Panc1 (cell line): ENCODE results near the gene WDR35. TPM values are rescaled to one million over a fixed set of nuclear protein-coding genes. Genes with fewer than 3 reads are reported as not detected.

Experiments
- ATAC-seq: fragments of 200-7000 bp; cut with Tn5 transposase; 2 replicates; pipeline ENCODE4 v1.9.1; 2020; ENCODE audit warnings: mild to moderate bottlenecking, moderate library complexity
- BruUV-seq: library from RNA; stranded (reverse); fragments of 400-500 nt; replicated peaks from 2 replicates; lab custom pipeline; 2021; lab: Mats Ljungman, UMichigan
- CTCF ChIA-PET: fragments of 300-600 bp; sonication (Branson Sonifier 250); formaldehyde crosslinking; loops from one replicate; lab custom pipeline; 2022; ENCODE audit warnings: antibody characterized with exemption; lab: Charles Lee
- POLR2A ChIA-PET: fragments of 300-600 bp; sonication (Branson Sonifier 250); formaldehyde crosslinking; loops from one replicate; lab custom pipeline; 2022; ENCODE audit warnings: antibody characterized with exemption; lab: Charles Lee
- DNase-seq: peaks from one replicate; pipeline ENCODE4 v3.0.0-alpha.2; 2010; ENCODE audit warnings: low read depth, low spot score
- H3K27ac ChIP-seq: 2 replicates; pipeline ENCODE4 v1.5.1; 2011; ENCODE audit warnings: mild to moderate bottlenecking, low read length, inconsistent platforms
- H3K27me3 ChIP-seq: fragments of 200-500 bp; sonication (Bioruptor generic); 2 replicates; pipeline ENCODE4 v1.6.0; 2014; ENCODE audit warnings: low read length, inconsistent platforms; ENCODE audit not compliant: control insufficient read depth, insufficient read depth
- H3K36me3 ChIP-seq: fragments of 200-500 bp; sonication (Bioruptor generic); 2 replicates; pipeline ENCODE4 v1.5.1; 2014; ENCODE audit warnings: inconsistent platforms, mild to moderate bottlenecking, low read length, moderate library complexity; ENCODE audit not compliant: control insufficient read depth, insufficient read depth
- H3K4me1 ChIP-seq: 2 replicates; pipeline ENCODE4 v1.5.1; 2011; ENCODE audit warnings: inconsistent platforms, mild to moderate bottlenecking, low read length, moderate library complexity; ENCODE audit not compliant: control insufficient read depth, insufficient read depth
- H3K4me3 ChIP-seq, 2 experiments: 2 replicates each; pipeline ENCODE4 v1.5.1; 2011 to 2012; ENCODE audit warnings: low read depth in 2 of 2, low read length in 2 of 2, mild to moderate bottlenecking in 2 of 2, inconsistent platforms in 1 of 2, moderate library complexity in 1 of 2
- H3K9me3 ChIP-seq: fragments of 200-500 bp; sonication (Bioruptor generic); 2 replicates; pipeline ENCODE4 v1.5.1; 2014; ENCODE audit warnings: low read depth, mild to moderate bottlenecking, inconsistent platforms, low read length, moderate library complexity; ENCODE audit not compliant: control insufficient read depth, insufficient read depth
- CTCF ChIP-seq: fragments of 450-650 bp; IDR thresholded peaks from 2 replicates; pipeline ENCODE4 v1.5.1; 2017; ENCODE audit warnings: mild to moderate bottlenecking
- POLR2AphosphoS5 ChIP-seq: IDR thresholded peaks from 2 replicates; pipeline ENCODE4 v1.6.1; 2012; ENCODE audit warnings: mild to moderate bottlenecking, low read depth, low read length, moderate library complexity
- REST ChIP-seq, 2 experiments: IDR thresholded peaks; 2 replicates each; pipeline ENCODE4 v1.6.1; 2011 to 2012; ENCODE audit warnings: low read depth in 2 of 2, control low read depth in 1 of 2, low read length in 1 of 2, mild to moderate bottlenecking in 1 of 2, moderate library complexity in 1 of 2; ENCODE audit not compliant: insufficient read depth in 1 of 2
- SIN3A ChIP-seq: IDR thresholded peaks from 2 replicates; pipeline ENCODE4 v1.6.1; 2012; ENCODE audit warnings: low read depth, mild to moderate bottlenecking, low read length, moderate library complexity, borderline replicate concordance; ENCODE audit not compliant: insufficient read depth
- TCF7L2 ChIP-seq: IDR thresholded peaks from 2 replicates; pipeline ENCODE4 v1.6.1; 2011; ENCODE audit warnings: mild to moderate bottlenecking, low read depth, low read length, inconsistent platforms
- in situ Hi-C: cut with HindIII; loops from 2 replicates; pipeline ENCODE4 v1.10.0; 2016; ENCODE audit warnings: low sequenced_read_pairs, low pct_unique_long_range_greater_than_20kb
- intact Hi-C: fragments of 100-400 bp; cut with micrococcal nuclease; formaldehyde crosslinking; loops from one replicate; pipeline ENCODE4 v1.10.0; 2022; ENCODE audit not compliant: unreplicated experiment
- total RNA-seq: library from RNA; stranded (reverse); gene quantifications from one replicate; pipeline ENCODE4 v1.2.1, GENCODE V29; 2021; ENCODE audit not compliant: unreplicated experiment

WDR35 gene
- total RNA-seq, 1 experiment from 2014 or later: 13.8 TPM

- intact Hi-C loops: no loop called here
- in situ Hi-C loops: no loop called here
- DNase-seq: no peak
- Histone ChIP-seq H3K9me3 (no peaks in the 10 kb centered on the region), H3K4me1 (no peaks in the 10 kb centered on the region; the same call in 1 of the 2 replicates), H3K27me3 (no peaks in the 10 kb centered on the region), H3K27ac (no peak overlapping the region), H3K4me3 (no peak overlapping the region), H3K36me3 (peaks cover 15% of the 10 kb centered on the region)
- no peak for ATAC-seq
- BruUV-seq: TSS peak; percentile 38
- ChIA-PET POLR2A (no interaction called here), CTCF (no interaction called here)
- TF ChIP-seq TCF7L2 (no peak), CTCF (no peak), POLR2AphosphoS5 (no peak), REST (IDR thresholded peaks at IDR 0.05; ENCODE audit: insufficient read depth in 1 of 2, low read depth in 2 of 2, low read length in 1 of 2) (no peak), SIN3A (no peak)
These were observed 46.2 kb upstream of the WDR35 start for GRCh38 chr2:20035955-20036666.

GRCh38 chr2:20034821-20035220 lies 44.9 kb upstream of the WDR35 start:
- no peak for ATAC-seq
- Histone ChIP-seq H3K4me3 (no peak overlapping the region), H3K9me3 (no peaks in the 10 kb centered on the region), H3K36me3 (peaks cover 15% of the 10 kb centered on the region), H3K27me3 (no peaks in the 10 kb centered on the region), H3K27ac (no peak overlapping the region), H3K4me1 (no peaks in the 10 kb centered on the region)
- intact Hi-C loops: no loop called here
- POLR2A ChIA-PET: interaction anchor here (0.5 kb wide), 1 partner anchor 8 kb away, joined by 5 read pairs; no protein-coding TSS in a partner anchor
- TF ChIP-seq POLR2AphosphoS5 (no peak), CTCF (no peak), REST (IDR thresholded peaks at IDR 0.05; ENCODE audit: insufficient read depth in 1 of 2, low read depth in 2 of 2, low read length in 1 of 2) (no peak), TCF7L2 (no peak), SIN3A (no peak)
- in situ Hi-C loops: no loop called here
- BruUV-seq: no TSS peak
- CTCF ChIA-PET: interaction anchor here (0.6 kb wide), 1 partner anchor 17 kb away, joined by 6 read pairs; no protein-coding TSS in a partner anchor
- no peak for DNase-seq
